OCI-LY7 (cell line): Measurements from ENCODE around the gene DRC7.

Source experiments
- CTCF ChIP-seq: fragments of 200-600 bp; sonication (generic); conservative IDR thresholded peaks from 2 replicates; pipeline ENCODE4 v1.5.1; 2014; ENCODE audit warnings: mild to moderate bottlenecking, antibody characterized with exemption, low read length, moderate library complexity, mixed read lengths
- EZH2phosphoT487 ChIP-seq: fragments of 200-600 bp; sonication (generic); IDR thresholded peaks from 2 replicates; pipeline ENCODE4 v1.6.1; 2018; ENCODE audit warnings: low read depth, borderline replicate concordance, mild to moderate bottlenecking, mixed run types, antibody characterized with exemption, low read length, moderate library complexity, mixed read lengths

DNA sequence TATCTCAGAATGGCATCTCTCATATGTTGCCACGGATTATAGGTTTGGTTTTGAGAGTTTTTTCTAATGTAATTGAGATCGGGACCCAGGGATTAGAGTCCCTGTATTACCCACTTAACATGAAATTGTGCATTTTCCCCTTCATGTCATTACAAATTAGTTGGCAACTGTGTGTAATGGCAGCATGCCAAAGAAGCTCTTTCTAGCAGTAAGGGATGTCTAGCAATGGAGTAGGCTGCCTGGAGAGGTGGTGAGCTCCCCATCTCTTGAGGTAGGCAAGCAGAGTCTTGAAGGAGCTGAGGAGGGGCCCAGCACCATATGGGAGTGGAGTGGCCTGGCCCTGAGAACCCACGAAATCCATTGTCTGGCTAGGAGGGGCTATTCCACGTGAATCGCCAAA, 30.9 kb downstream of the DRC7 start:
- TF ChIP-seq CTCF (no peak), EZH2phosphoT487 (no peak)
